Ascending aorta (tissue), 2 donors: ENCODE results near the gene SLC38A1. TPM values are rescaled to one million over a fixed set of nuclear protein-coding genes. Genes with fewer than 3 reads are reported as not detected.
A peak's percentile ranks its signal among the peaks of the same experiment; 100 is the strongest.

ENCODE experiments used
- DNase-seq, 2 donors: peaks; one replicate each; pipeline ENCODE4 v3.0.0-alpha.2; 2019; ENCODE audit warnings: low spot score in 2 of 2
- H3K27ac ChIP-seq, 2 donors: fragments of 200-600 bp; sonication (generic); one replicate each; pipeline ENCODE4 v1.5.1; 2016 to 2017; ENCODE audit warnings: mild to moderate bottlenecking in 1 of 2
- H3K27me3 ChIP-seq: fragments of 200-600 bp; sonication (generic); one replicate; pipeline ENCODE4 v1.5.1; 2017
- H3K36me3 ChIP-seq, 2 donors: fragments of 200-600 bp; sonication (generic); one replicate each; pipeline ENCODE4 v1.5.1; 2016
- H3K4me1 ChIP-seq, 2 donors: fragments of 200-600 bp; sonication (generic); one replicate each; pipeline ENCODE4 v1.5.1; 2016 to 2017; ENCODE audit warnings: mild to moderate bottlenecking in 1 of 2
- H3K4me3 ChIP-seq, 2 donors: fragments of 200-600 bp; sonication (generic); one replicate each; pipeline ENCODE4 v1.5.1; 2016 to 2017; ENCODE audit warnings: mild to moderate bottlenecking in 1 of 2
- H3K9me3 ChIP-seq, 2 donors: fragments of 200-600 bp; sonication (generic); one replicate each; pipeline ENCODE4 v1.5.1; 2016
- intact Hi-C: fragments of 100-400 bp; cut with DNase I; formaldehyde crosslinking; loops from one replicate; pipeline ENCODE4 v1.15.1; 2023
- total RNA-seq: library from RNA; depleted of rRNA; stranded (reverse); fragments of >200 nt; gene quantifications from one replicate; pipeline ENCODE4 v1.1.0, GENCODE V29; 2016
- TF ChIP-seq, protein P1 (sequence below), 3 experiments: fragments of 200-600 bp in 2 of 3; fragments of 450-650 bp in 1 of 3; sonication (generic) in 2 of 3; IDR thresholded peaks; one replicate each; pipeline ENCODE4 v1.5.1; 2016 to 2019; ENCODE audit warnings: antibody characterized with exemption in 3 of 3, mild to moderate bottlenecking in 1 of 3, moderate library complexity in 1 of 3

Gene SLC38A1
- total RNA-seq, 1 donor from 2014 or later, result 12.8 TPM

DNA sequence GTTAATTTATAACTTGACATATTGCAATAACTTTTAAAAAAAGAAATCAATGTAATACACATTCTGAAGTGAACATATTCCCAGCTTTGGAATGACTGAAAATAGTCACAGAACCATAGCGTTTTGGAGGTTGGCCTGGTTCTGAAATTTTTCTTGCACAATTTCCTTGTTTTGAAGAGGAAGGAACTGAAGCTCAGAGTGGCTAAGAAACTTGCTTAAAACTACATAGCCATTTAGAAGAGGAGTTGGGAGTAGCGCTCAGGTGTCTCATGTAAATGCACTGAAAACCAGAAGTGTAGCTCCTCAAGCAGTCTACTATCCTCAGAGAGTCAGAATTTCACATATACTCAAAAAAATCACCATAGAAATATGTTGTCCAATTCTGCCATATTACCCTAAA lies 41.2 kb downstream of the SLC38A1 start:
- Histone ChIP-seq H3K27me3 (no peaks in the 10 kb centered on the region), H3K4me1 (peaks cover 0 to 14% of the 10 kb centered on the region in 2 donors), H3K36me3 (no peaks in the 10 kb centered on the region), H3K9me3 (no peaks in the 10 kb centered on the region), H3K4me3 (no peak overlapping the region), H3K27ac (peak overlapping the region in 1 of 2 donors; percentile 45)
- intact Hi-C loops, result no loop called here
- TF ChIP-seq, protein P1, sequence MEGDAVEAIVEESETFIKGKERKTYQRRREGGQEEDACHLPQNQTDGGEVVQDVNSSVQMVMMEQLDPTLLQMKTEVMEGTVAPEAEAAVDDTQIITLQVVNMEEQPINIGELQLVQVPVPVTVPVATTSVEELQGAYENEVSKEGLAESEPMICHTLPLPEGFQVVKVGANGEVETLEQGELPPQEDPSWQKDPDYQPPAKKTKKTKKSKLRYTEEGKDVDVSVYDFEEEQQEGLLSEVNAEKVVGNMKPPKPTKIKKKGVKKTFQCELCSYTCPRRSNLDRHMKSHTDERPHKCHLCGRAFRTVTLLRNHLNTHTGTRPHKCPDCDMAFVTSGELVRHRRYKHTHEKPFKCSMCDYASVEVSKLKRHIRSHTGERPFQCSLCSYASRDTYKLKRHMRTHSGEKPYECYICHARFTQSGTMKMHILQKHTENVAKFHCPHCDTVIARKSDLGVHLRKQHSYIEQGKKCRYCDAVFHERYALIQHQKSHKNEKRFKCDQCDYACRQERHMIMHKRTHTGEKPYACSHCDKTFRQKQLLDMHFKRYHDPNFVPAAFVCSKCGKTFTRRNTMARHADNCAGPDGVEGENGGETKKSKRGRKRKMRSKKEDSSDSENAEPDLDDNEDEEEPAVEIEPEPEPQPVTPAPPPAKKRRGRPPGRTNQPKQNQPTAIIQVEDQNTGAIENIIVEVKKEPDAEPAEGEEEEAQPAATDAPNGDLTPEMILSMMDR (IDR thresholded peaks at IDR 0.05), result no peak
- no peak for DNase-seq

DNA sequence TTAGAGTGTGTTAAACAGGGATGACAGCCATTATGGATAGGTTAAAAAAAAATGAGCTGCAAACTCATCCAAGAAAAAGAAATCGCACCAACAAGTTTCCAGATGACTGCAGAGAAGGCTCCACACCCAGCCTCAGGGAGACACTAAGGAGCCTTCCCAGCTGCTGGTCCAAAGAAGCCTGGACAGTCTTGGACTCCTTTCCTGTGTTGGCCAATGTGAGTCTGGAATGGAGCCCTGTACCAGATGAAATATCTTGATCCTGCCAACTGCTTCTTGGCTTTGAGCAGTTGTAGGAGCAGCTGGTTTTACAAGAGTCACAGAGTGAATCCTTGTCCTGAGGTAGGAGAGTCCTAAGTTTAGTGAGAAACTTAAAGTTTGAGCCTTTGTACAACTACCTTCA lies 44.5 kb downstream of the SLC38A1 start:
- Histone ChIP-seq H3K4me1 (peaks cover 16 to 17% of the 10 kb centered on the region in 2 donors), H3K4me3 (no peak overlapping the region), H3K36me3 (no peaks in the 10 kb centered on the region), H3K27ac (peak overlapping the region in 1 of 2 donors; percentile 3), H3K9me3 (no peaks in the 10 kb centered on the region), H3K27me3 (no peaks in the 10 kb centered on the region)
- TF ChIP-seq, protein P1 (IDR thresholded peaks at IDR 0.05), result no peak
- DNase-seq, result peak in 1 of 2 donors; percentile 76
- intact Hi-C loops, result loop anchor here (5.0 kb wide), 2 partner anchors 43 to 143 kb away; partner anchors contain the start of gene SLC38A1

DNA sequence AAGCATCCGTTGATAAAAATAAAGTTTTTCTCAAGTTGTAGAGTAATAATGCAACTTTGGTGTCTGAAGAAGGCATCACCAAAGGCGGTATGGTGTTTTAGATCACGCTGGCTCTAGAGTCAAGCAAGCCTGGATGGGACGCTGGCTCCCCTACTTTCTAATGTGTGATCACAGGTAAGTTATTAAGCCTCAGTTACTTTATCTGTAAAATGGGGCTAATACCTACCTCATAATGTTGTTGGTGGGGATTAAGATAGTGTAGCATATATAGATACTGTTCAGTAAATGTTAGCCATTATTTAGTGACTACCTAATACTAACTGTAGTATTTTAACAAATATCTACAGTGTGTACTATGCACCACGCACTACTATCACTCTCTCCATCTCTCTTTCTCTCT lies 45.8 kb downstream of the SLC38A1 start:
- intact Hi-C loops, result loop anchor here (5.0 kb wide), 2 partner anchors 44 to 144 kb away; partner anchors contain the start of gene SLC38A1
- TF ChIP-seq, protein P1 (IDR thresholded peaks at IDR 0.05), result no peak

DNA sequence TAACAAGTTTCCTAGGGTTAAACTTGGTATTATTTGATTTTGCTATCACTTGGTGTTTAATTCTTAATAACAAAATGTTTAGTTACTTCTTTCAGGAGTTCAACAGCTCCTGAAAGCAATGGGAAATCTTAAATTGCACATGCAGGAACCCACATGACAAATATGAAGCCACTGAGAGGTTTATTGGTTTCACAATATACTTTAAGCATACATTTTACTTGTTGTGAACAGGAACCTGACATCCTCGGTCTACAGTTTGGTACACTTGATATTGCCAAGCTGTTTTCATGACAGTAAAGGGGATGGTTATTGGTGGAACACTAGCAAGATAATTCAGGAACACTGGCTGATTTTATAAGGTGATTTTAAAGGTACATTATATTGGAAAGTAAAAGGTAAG lies 46.2 kb downstream of the SLC38A1 start:
- H3K9me3 ChIP-seq, result no peaks in the 10 kb centered on the region
- H3K4me1 ChIP-seq, result peaks cover 17% of the 10 kb centered on the region in 2 donors
- no peaks in the 10 kb centered on the region for H3K27me3 ChIP-seq
- DNase-seq, result no peak
- intact Hi-C loops, result loop anchor here (5.0 kb wide), 2 partner anchors 45 to 145 kb away; partner anchors contain the start of gene SLC38A1
- TF ChIP-seq, protein P1 (IDR thresholded peaks at IDR 0.05), result no peak
- no peak overlapping the region for H3K4me3 ChIP-seq
- H3K27ac ChIP-seq, result no peak overlapping the region
- no peaks in the 10 kb centered on the region for H3K36me3 ChIP-seq

More for the DNA sequence above, 45.8 kb downstream of the SLC38A1 start:
- H3K36me3 ChIP-seq, result no peaks in the 10 kb centered on the region
- H3K27me3 ChIP-seq, result no peaks in the 10 kb centered on the region
- H3K27ac ChIP-seq, result no peak overlapping the region
- H3K4me3 ChIP-seq, result no peak overlapping the region
- no peaks in the 10 kb centered on the region for H3K9me3 ChIP-seq
- H3K4me1 ChIP-seq, result peaks cover 16 to 18% of the 10 kb centered on the region in 2 donors
- DNase-seq, result no peak

DNA sequence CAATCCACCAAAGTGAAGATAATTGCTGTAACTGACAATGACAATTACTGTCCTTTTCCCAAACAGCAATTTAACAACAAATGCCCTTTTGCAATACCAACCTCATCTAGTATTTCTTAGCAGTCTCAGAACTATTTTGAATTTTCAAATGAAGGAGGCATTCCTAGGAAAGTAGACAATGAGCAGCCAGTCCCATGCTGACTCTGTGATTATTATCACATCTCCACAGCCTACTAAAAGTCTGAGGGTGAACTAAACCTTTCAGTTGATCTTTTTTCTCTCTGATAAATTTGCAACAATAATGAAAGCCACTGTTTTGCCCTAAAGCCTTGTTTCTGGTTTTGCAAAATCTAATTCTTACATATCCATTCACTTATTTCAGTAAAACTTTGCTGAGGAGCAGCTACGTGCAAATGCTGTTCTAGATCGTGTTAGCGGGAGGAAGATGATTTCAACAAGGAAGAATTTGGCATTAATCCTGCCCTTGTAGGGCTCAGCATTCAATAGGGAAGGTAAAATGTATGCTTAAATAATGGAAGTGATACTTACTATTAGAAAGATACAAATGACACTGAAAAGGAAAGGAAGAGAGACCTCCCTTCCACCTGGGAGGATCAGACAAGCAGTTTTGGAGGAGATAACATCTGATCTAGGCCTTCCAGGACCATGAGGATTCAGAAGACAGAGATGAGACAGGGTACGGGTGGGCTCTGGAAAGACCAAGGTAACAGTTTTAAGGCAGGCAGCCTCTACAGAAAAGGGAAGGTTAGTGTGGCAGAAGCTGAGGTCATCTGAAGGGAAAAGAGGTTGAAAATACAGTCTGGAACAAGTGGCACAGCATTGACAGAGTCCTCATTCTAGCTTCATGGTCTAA lies 47.4 kb downstream of the SLC38A1 start:
- Histone ChIP-seq H3K4me3 (peak overlapping the region in 1 of 2 donors; percentile 22), H3K27ac (peak overlapping the region; percentile 45 to 64), H3K36me3 (no peaks in the 10 kb centered on the region), H3K9me3 (no peaks in the 10 kb centered on the region), H3K27me3 (no peaks in the 10 kb centered on the region), H3K4me1 (peaks cover 15 to 20% of the 10 kb centered on the region in 2 donors)
- DNase-seq, result no peak
- TF ChIP-seq, protein P1 (IDR thresholded peaks at IDR 0.05), result no peak
- intact Hi-C loops, result loop anchor here (5.0 kb wide), 2 partner anchors 46 to 146 kb away; partner anchors contain the start of gene SLC38A1
